ENCODE measurements around the gene ITGB1BP1.

The ITGB1BP1 gene

GRCh38 chr2:9441556-9441955 lies 18.2 kb upstream of the ITGB1BP1 start:
- TF ChIP-seq FOXM1 (IDR thresholded peaks at IDR 0.05; ENCODE audit: borderline replicate concordance, low read depth) (no peak), ZBTB7A (IDR thresholded peaks at IDR 0.05; ENCODE audit: low read depth) (no peak), CREB1 (IDR thresholded peaks at IDR 0.05; ENCODE audit: low read depth) (no peak), TAF1 (IDR thresholded peaks at IDR 0.05; ENCODE audit: low read depth) (no peak), TEAD4 (IDR thresholded peaks at IDR 0.05) (no peak), NFIC (IDR thresholded peaks at IDR 0.05) (no peak), CEBPB (IDR thresholded peaks at IDR 0.05) (no peak), YY1 (IDR thresholded peaks at IDR 0.05; ENCODE audit: low read depth) (no peak), TCF12 (IDR thresholded peaks at IDR 0.05; ENCODE audit: low read depth) (no peak), EGR1 (IDR thresholded peaks at IDR 0.05) (no peak), RAD21 (IDR thresholded peaks at IDR 0.05; ENCODE audit: low read depth) (no peak), EP300 (IDR thresholded peaks at IDR 0.05; ENCODE audit: borderline replicate concordance) (no peak)
- TF ChIP-seq, protein P1, sequence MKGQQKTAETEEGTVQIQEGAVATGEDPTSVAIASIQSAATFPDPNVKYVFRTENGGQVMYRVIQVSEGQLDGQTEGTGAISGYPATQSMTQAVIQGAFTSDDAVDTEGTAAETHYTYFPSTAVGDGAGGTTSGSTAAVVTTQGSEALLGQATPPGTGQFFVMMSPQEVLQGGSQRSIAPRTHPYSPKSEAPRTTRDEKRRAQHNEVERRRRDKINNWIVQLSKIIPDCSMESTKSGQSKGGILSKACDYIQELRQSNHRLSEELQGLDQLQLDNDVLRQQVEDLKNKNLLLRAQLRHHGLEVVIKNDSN (IDR thresholded peaks at IDR 0.05), result no peak
- TF ChIP-seq, protein P2, sequence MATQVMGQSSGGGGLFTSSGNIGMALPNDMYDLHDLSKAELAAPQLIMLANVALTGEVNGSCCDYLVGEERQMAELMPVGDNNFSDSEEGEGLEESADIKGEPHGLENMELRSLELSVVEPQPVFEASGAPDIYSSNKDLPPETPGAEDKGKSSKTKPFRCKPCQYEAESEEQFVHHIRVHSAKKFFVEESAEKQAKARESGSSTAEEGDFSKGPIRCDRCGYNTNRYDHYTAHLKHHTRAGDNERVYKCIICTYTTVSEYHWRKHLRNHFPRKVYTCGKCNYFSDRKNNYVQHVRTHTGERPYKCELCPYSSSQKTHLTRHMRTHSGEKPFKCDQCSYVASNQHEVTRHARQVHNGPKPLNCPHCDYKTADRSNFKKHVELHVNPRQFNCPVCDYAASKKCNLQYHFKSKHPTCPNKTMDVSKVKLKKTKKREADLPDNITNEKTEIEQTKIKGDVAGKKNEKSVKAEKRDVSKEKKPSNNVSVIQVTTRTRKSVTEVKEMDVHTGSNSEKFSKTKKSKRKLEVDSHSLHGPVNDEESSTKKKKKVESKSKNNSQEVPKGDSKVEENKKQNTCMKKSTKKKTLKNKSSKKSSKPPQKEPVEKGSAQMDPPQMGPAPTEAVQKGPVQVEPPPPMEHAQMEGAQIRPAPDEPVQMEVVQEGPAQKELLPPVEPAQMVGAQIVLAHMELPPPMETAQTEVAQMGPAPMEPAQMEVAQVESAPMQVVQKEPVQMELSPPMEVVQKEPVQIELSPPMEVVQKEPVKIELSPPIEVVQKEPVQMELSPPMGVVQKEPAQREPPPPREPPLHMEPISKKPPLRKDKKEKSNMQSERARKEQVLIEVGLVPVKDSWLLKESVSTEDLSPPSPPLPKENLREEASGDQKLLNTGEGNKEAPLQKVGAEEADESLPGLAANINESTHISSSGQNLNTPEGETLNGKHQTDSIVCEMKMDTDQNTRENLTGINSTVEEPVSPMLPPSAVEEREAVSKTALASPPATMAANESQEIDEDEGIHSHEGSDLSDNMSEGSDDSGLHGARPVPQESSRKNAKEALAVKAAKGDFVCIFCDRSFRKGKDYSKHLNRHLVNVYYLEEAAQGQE (IDR thresholded peaks at IDR 0.05; ENCODE audit: low read depth), result no peak
- TF ChIP-seq, protein P3, sequence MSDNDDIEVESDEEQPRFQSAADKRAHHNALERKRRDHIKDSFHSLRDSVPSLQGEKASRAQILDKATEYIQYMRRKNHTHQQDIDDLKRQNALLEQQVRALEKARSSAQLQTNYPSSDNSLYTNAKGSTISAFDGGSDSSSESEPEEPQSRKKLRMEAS (IDR thresholded peaks at IDR 0.05), result no peak

- TF ChIP-seq NFIC (IDR thresholded peaks at IDR 0.05), result no peak
- TF ChIP-seq CREB1 (IDR thresholded peaks at IDR 0.05; ENCODE audit: low read depth), result no peak
- TF ChIP-seq YY1 (IDR thresholded peaks at IDR 0.05; ENCODE audit: low read depth), result no peak
These were observed 16.9 kb upstream of the ITGB1BP1 start for GRCh38 chr2:9440058-9440727.

GRCh38 chr2:9439536-9439935 lies 16.2 kb upstream of the ITGB1BP1 start:
- no peak for TF ChIP-seq NFIC (IDR thresholded peaks at IDR 0.05)
- TF ChIP-seq CREB1 (IDR thresholded peaks at IDR 0.05; ENCODE audit: low read depth), result no peak
- no peak for TF ChIP-seq FOXM1 (IDR thresholded peaks at IDR 0.05; ENCODE audit: borderline replicate concordance, low read depth)
- TF ChIP-seq, protein P2 (IDR thresholded peaks at IDR 0.05; ENCODE audit: low read depth), result no peak

GRCh38 chr2:9434489-9434888 lies 11.2 kb upstream of the ITGB1BP1 start:
- TF ChIP-seq, protein P2 (IDR thresholded peaks at IDR 0.05; ENCODE audit: low read depth), result no peak
- no peak for TF ChIP-seq CEBPB (IDR thresholded peaks at IDR 0.05)
- TF ChIP-seq TEAD4 (IDR thresholded peaks at IDR 0.05), result no peak
- no peak for TF ChIP-seq TCF12 (IDR thresholded peaks at IDR 0.05; ENCODE audit: low read depth)
- TF ChIP-seq FOXM1 (IDR thresholded peaks at IDR 0.05; ENCODE audit: borderline replicate concordance, low read depth), result no peak
- TF ChIP-seq CREB1 (IDR thresholded peaks at IDR 0.05; ENCODE audit: low read depth), result no peak
- TF ChIP-seq, protein P3 (IDR thresholded peaks at IDR 0.05), result no peak
- TF ChIP-seq RAD21 (IDR thresholded peaks at IDR 0.05; ENCODE audit: low read depth), result no peak
- TF ChIP-seq, protein P1 (IDR thresholded peaks at IDR 0.05), result no peak
- TF ChIP-seq TAF1 (IDR thresholded peaks at IDR 0.05; ENCODE audit: low read depth), result no peak
- no peak for TF ChIP-seq ZBTB7A (IDR thresholded peaks at IDR 0.05; ENCODE audit: low read depth)
- no peak for TF ChIP-seq EP300 (IDR thresholded peaks at IDR 0.05; ENCODE audit: borderline replicate concordance)
- TF ChIP-seq EGR1 (IDR thresholded peaks at IDR 0.05), result no peak
- TF ChIP-seq NFIC (IDR thresholded peaks at IDR 0.05), result no peak
- no peak for TF ChIP-seq YY1 (IDR thresholded peaks at IDR 0.05; ENCODE audit: low read depth)
